ENCODE measurements around the gene CACYBP. TPM values are rescaled to one million over a fixed set of nuclear protein-coding genes. Genes with fewer than 3 reads are reported as not detected.
A peak's percentile ranks its signal among the peaks of the same experiment; 100 is the strongest.

CACYBP gene
- total RNA-seq, 1 donor from 2014 or later, result 83.7 TPM

GRCh38 chr1:174971902-174972301 lies 27.8 kb upstream of the CACYBP start:
- DNase-seq (ENCODE audit: low spot score), result no peak

- no peak for DNase-seq (ENCODE audit: low spot score)
These were observed 25.0 kb upstream of the CACYBP start for GRCh38 chr1:174974711-174975119.

DNA sequence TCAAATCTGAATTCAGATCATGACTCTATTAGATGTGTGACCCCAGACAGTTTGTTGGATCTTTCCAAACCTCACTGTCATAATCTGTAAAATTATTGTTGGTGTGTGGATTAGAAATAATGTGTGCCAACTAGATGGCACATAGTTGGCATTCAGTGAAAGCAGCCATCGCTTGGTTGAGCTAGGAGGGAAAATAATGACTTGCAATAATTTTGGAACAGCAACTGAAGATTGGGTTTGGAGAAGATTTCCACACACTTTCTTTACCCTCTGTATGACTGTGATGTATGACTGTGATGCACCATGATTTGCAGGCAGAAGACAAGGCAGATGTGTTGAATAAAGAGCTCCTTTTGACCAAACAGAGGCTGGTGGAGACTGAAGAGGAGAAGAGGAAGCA lies 24.0 kb upstream of the CACYBP start:
- DNase-seq (ENCODE audit: low spot score), result no peak

GRCh38 chr1:174976436-174977108 lies 23.2 kb upstream of the CACYBP start:
- DNase-seq (ENCODE audit: low spot score), result no peak

- DNase-seq (ENCODE audit: low spot score), result no peak
These were observed 16.6 kb upstream of the CACYBP start for GRCh38 chr1:174982971-174983689.

DNA sequence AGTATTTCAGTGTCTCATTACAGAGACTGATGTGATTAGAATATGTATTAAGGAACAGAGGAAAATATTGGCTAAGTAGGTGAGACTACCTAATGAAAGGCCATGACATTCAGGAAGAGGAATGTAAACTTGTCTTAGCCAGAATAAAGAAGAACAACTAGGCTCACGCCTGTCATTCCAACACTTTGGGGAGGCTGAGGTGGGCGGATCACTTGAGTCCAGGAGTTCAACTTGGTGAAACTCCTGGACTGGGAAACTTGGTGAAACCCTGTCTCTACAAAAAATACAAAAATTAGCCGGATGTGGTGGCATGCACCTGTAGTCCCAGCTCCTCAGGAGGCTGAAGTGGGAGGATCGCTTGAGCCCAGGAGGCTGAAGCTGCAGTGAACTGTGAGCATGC lies 14.8 kb upstream of the CACYBP start:
- DNase-seq (ENCODE audit: low spot score), result no peak

GRCh38 chr1:174988539-174988938 lies 11.2 kb upstream of the CACYBP start:
- no peak for DNase-seq (ENCODE audit: low spot score)

- DNase-seq (ENCODE audit: low spot score), result no peak
These were observed 10.8 kb upstream of the CACYBP start for GRCh38 chr1:174988986-174989385.

DNA sequence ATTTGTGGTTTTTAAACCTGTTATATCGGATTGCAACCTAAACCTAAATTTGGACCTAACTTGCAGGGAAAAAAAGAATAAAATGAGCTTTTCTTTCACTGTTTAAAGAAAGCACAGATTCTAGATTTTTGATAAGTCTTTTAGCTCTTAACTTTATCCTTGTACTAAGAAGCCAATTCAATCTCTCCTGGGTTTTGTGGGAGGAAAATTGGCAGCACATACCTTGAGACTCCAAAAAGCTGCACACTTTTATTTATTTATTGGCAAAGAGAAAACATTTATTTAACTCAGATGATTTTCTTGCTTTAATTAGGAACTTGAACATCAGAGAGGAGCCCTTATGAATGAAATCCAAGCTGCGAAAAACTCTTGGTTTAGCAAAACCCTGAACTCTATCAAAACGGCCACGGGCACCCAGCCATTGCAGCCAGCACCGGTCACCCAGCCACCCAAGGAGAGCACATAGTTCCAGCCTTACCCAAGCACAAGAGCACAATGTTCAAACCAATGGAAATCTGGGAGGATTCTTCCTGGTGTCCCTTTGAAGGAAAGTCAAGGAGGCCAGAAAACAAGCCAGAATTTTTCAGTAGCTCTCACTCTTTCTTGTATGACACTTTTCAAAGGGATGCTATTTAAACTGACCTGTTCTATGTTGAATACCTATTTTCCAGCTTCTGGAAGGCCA lies 10.1 kb upstream of the CACYBP start:
- no peak for DNase-seq (ENCODE audit: low spot score)

DNA sequence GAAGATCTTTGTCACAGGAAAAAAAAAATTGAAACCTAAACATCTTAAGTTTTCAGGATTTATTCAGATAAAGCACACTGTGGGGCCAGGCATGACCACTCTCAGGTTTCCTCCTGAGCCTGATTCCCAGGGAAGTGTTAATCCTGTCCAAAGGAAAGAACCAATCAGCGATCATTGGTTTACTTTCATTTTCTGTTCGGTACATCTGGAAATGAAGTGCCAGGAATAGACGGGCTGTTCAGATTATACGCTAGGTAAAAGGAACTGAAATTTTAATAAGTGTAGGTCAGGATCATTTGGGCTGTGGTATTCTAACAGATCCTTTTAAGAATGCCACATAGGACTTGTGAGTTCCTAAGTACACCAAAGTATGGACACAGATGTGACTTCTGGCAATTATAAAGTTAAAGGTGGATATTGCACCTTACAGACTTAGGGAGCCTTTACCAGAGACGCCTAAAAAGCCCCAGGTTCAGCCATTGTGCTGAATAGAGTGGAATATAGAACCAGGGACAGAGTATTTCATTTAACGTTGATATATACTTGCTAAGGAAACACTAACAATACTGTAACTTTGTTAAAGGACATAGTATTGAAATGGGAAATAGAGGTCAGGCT lies 9.3 kb upstream of the CACYBP start:
- DNase-seq (ENCODE audit: low spot score), result no peak

GRCh38 chr1:174991473-174991872 lies 8.3 kb upstream of the CACYBP start:
- no peak for DNase-seq (ENCODE audit: low spot score)

- DNase-seq (ENCODE audit: low spot score), result no peak
These were observed 4.6 kb upstream of the CACYBP start for GRCh38 chr1:174995121-174995520.

DNA sequence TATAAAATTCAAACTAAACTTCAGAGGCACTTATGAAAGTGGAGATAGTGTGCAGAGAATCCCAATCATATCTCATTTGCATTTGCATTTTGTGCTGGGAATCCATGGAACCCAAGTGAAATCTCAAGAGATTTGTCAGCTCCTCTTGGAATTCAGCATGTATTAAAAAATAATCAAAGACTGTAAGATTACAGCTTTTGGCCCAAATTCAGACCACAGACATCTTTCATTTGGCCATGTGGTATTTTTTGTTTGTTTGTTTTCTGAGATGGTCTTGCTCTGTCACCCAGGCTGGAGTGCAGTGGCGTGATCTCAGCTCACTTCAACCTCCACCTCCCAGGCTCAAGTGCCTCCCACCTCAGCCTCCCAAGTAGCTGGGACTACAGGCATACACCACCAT lies 3.8 kb upstream of the CACYBP start:
- DNase-seq (ENCODE audit: low spot score), result no peak

DNA sequence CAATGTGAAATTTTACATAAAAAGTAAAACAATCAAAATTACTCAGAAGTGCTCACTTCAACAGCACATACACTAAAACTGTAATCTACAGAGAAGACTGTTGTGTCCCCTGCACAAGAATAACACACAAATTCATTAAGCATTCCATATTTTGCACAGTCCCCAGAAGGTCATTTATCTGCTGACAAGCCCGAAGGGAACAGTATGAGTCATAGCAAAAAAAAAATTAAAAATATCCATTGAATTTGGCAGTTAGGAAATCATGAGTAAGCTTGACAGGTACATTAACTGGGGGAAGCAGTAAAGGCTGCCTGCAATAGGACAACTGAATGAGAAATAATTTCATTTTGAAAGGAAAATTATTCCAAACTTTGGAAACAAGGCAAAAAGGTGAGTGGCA lies 3.3 kb upstream of the CACYBP start:
- DNase-seq (ENCODE audit: low spot score), result no peak

DNA sequence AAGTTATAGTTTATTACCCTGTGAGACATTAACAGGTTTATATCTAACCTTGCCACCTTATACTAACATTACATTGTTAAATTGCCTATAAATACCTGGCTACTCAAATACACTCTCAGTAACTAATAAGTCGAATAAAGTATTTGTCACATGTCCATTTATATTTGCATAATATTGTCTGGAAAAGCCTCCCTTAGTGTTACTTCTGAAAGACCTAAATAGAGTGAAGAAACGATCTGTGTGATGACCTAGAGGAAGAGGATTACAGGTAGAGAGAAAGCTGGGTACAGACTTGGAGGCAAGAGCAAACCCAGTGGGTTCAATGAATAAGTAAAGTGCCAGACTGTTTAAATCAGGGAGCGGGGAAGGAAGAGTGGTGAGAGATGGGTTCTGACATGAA lies 2.7 kb upstream of the CACYBP start:
- no peak for DNase-seq (ENCODE audit: low spot score)

DNA sequence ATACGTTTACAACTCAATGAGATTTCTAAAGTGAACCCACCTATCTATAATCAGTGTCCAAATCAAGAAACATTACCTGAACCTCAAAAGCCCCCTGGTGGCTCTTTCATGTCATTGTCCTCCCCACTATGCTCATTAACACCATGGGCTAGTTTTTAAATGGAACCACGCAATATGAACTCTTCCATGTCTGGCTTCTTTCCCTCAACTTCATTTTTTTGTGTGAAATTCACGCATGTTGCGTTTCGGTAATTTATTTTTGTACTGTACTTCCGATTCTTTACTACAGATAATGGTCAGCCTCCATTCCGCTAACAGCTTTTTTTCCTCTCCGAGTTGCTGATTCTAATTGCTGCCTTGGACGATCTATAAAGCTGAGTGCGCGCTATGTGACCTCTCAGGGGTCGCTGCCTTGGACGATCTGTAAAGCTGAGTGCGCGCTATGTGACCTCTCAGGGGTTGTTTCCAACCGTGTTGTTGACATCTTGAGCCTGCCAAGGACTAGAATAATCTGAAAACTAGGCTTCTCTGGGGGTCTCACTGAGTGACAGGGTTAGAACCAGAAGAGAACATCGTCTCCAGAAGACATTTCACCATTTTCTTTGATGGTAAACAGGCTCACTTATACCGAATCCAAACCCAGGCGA lies 1.1 kb upstream of the CACYBP start:
- no peak for DNase-seq (ENCODE audit: low spot score)

- DNase-seq (ENCODE audit: low spot score), result peak; percentile 98
These were observed 371 bp upstream of the CACYBP start for GRCh38 chr1:174999216-174999935.

DNA sequence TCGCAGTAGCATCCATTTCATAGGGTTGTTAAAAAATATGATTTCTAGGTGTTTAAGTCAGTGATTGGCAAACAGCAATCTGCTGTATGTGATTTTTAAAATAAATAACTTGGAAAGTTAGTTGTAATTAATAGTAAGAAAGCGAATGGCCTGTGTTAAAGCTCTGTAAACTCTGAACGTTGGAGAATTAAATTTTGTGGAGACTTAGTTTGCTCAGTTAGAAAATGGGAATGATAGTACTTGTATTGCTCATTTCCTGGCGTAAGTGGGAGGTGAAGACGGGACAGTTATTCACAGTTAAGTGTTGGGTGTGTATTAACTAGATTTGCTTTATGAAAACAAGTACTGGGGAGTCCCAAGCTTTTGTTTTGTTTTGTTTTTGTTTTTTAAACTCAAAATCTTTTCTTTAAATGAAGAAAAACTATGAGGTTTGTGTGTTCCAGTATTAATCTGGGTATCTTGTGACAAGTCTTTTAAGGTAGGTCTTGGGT lies 995 bp downstream of the CACYBP start:
- no peak for DNase-seq (ENCODE audit: low spot score)

GRCh38 chr1:175002910-175003517 lies 3.3 kb downstream of the CACYBP start:
- DNase-seq (ENCODE audit: low spot score), result no peak

DNA sequence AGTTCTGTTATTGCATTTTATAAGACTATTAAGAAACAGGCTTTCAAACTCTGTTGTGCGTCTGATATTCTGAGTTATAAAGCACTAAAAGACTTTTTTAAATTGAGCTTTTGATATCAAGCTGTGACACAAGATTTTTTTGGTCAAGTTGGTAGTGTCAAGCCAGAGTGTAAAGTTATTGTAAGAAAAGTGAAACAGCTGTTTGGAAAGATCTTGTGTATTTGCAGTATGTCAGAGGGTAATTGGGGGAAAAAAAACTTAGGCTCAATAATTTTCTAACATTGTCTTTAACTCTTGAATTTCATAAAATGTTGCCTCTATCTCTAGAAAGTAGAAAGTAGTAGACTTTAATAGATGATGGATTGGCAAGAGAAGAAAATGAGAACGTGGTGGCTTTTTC lies 3.8 kb downstream of the CACYBP start:
- no peak for DNase-seq (ENCODE audit: low spot score)

All from mesenteric fat pad (tissue), 1 donor.